22Rv1 (cell line): ENCODE measurements around the gene SH3TC2.

ENCODE experiments used
- CTCF ChIP-seq: fragments of 450-650 bp; IDR thresholded peaks from 2 replicates; pipeline ENCODE4 v1.5.1; 2017; ENCODE audit warnings: mild to moderate bottlenecking
- ZFX ChIP-seq: fragments of 450-650 bp; IDR thresholded peaks from 2 replicates; pipeline ENCODE4 v1.6.1; 2017; ENCODE audit warnings: antibody characterized with exemption, borderline replicate concordance

- TF ChIP-seq CTCF = no peak
- TF ChIP-seq ZFX = no peak
These were observed 83.7 kb downstream of the SH3TC2 start for GRCh38 chr5:148979083-148979723.
